HL-60/S4 (cell line): ENCODE data around the gene FBXL7.
"Not testable (repeated sequence)": the region's sequence is repeated elsewhere in the genome, so short reads cannot be mapped to it uniquely, and the experiment has no call there.

Source experiments
- in situ Hi-C: fragments of 300-500 bp; cut with MboI; formaldehyde crosslinking; loops from 2 replicates; pipeline ENCODE4 v1.14.3; 2022; ENCODE audit warnings: low sequenced_read_pairs

FBXL7 gene

GRCh38 chr5:15852949-15853348 is 353.0 kb downstream of the FBXL7 start:
- in situ Hi-C loops, result no loop called here

- in situ Hi-C loops, result no loop called here
Measured at GRCh38 chr5:15858326-15858725, 358.3 kb downstream of the FBXL7 start.

GRCh38 chr5:15864536-15865215 is 364.7 kb downstream of the FBXL7 start:
- in situ Hi-C loops, result no loop called here

GRCh38 chr5:15872259-15872658 is 372.3 kb downstream of the FBXL7 start:
- in situ Hi-C loops, result not testable (repeated sequence)

- in situ Hi-C loops, result no loop called here
Measured at GRCh38 chr5:15877914-15878313, 377.9 kb downstream of the FBXL7 start.

GRCh38 chr5:15880201-15880600 is 380.2 kb downstream of the FBXL7 start:
- in situ Hi-C loops, result no loop called here

- in situ Hi-C loops, result no loop called here
Measured at GRCh38 chr5:15885156-15885555, 385.2 kb downstream of the FBXL7 start.

- in situ Hi-C loops, result no loop called here
Measured at GRCh38 chr5:15886156-15886555, 386.2 kb downstream of the FBXL7 start.

- in situ Hi-C loops, result no loop called here
Measured at GRCh38 chr5:15887093-15887492, 387.1 kb downstream of the FBXL7 start.

- in situ Hi-C loops, result no loop called here
Measured at GRCh38 chr5:15889001-15889400, 389.0 kb downstream of the FBXL7 start.

GRCh38 chr5:15893866-15894265 is 393.9 kb downstream of the FBXL7 start:
- in situ Hi-C loops, result no loop called here

- in situ Hi-C loops, result no loop called here
Measured at GRCh38 chr5:15897656-15898055, 397.7 kb downstream of the FBXL7 start.

GRCh38 chr5:15898641-15899040 is 398.7 kb downstream of the FBXL7 start:
- in situ Hi-C loops, result no loop called here

GRCh38 chr5:15899481-15899880 is 399.5 kb downstream of the FBXL7 start:
- in situ Hi-C loops, result no loop called here

GRCh38 chr5:15901151-15901550 is 401.2 kb downstream of the FBXL7 start:
- in situ Hi-C loops, result no loop called here

GRCh38 chr5:15902066-15902465 is 402.1 kb downstream of the FBXL7 start:
- in situ Hi-C loops, result no loop called here

GRCh38 chr5:15904899-15905830 is 405.2 kb downstream of the FBXL7 start:
- in situ Hi-C loops, result no loop called here

GRCh38 chr5:15914638-15915037 is 414.7 kb downstream of the FBXL7 start:
- in situ Hi-C loops, result no loop called here

- in situ Hi-C loops, result no loop called here
Measured at GRCh38 chr5:15926586-15926985, 426.6 kb downstream of the FBXL7 start.

GRCh38 chr5:15927710-15928380 is 427.9 kb downstream of the FBXL7 start:
- in situ Hi-C loops, result no loop called here

- in situ Hi-C loops, result no loop called here
Measured at GRCh38 chr5:15929611-15930263, 429.8 kb downstream of the FBXL7 start.
